GM12801 (cell line): ENCODE measurements around the gene NPR2.

Source experiments
- CTCF ChIP-seq: IDR thresholded peaks from one replicate; pipeline ENCODE4 v1.5.1; 2011; ENCODE audit warnings: control low read depth; ENCODE audit not compliant: insufficient read length; ENCODE audit errors: extremely low read depth

Gene NPR2

GRCh38 chr9:35792024-35792813, 828 bp downstream of the NPR2 start:
- TF ChIP-seq CTCF, result no peak

GRCh38 chr9:35792826-35793225, 1.4 kb downstream of the NPR2 start:
- TF ChIP-seq CTCF, result no peak

- TF ChIP-seq CTCF, result no peak
These were observed 2.1 kb downstream of the NPR2 start for GRCh38 chr9:35793461-35793860.

- TF ChIP-seq CTCF, result no peak
These were observed 4.3 kb downstream of the NPR2 start for GRCh38 chr9:35795695-35796094.

- no peak for TF ChIP-seq CTCF
These were observed 6.1 kb downstream of the NPR2 start for GRCh38 chr9:35797311-35798109.

- no peak for TF ChIP-seq CTCF
These were observed 7.4 kb downstream of the NPR2 start for GRCh38 chr9:35798658-35799374.

- no peak for TF ChIP-seq CTCF
These were observed 9.1 kb downstream of the NPR2 start for GRCh38 chr9:35800530-35800929.
